OCI-LY1 (cell line): ENCODE results near the gene SORBS1.

Experiments
- H2AFZ ChIP-seq: fragments of 200-600 bp; sonication (generic), shearing (Covaris generic); 2 replicates; pipeline ENCODE4 v1.6.0; 2014; ENCODE audit warnings: antibody characterized with exemption, mild to moderate bottlenecking, low read length
- H3F3A ChIP-seq: fragments of 200-600 bp; sonication (generic), shearing (Covaris generic); 2 replicates; pipeline ENCODE4 v1.6.0; 2014; ENCODE audit warnings: mild to moderate bottlenecking, antibody characterized with exemption, low read length, moderate library complexity; ENCODE audit not compliant: insufficient read depth
- H3K27ac ChIP-seq: fragments of 200-600 bp; sonication (generic); 2 replicates; pipeline ENCODE4 v1.5.1; 2014; ENCODE audit warnings: low read length, mixed run types, mild to moderate bottlenecking, low read depth; ENCODE audit not compliant: poor library complexity, severe bottlenecking
- H3K27me3 ChIP-seq: fragments of 200-600 bp; sonication (generic); 2 replicates; pipeline ENCODE4 v1.6.0; 2014; ENCODE audit warnings: antibody characterized with exemption, mild to moderate bottlenecking, low read length, moderate library complexity; ENCODE audit not compliant: insufficient read depth
- H3K36me3 ChIP-seq: fragments of 200-600 bp; sonication (generic); 2 replicates; pipeline ENCODE4 v1.6.1; 2014; ENCODE audit warnings: mild to moderate bottlenecking, antibody characterized with exemption, low read length, moderate library complexity, mixed read lengths; ENCODE audit not compliant: insufficient read depth
- H3K4me1 ChIP-seq: fragments of 200-600 bp; sonication (generic); 2 replicates; pipeline ENCODE4 v1.5.1; 2014; ENCODE audit warnings: mild to moderate bottlenecking, low read length, moderate library complexity; ENCODE audit not compliant: insufficient read depth, severe bottlenecking
- H3K4me2 ChIP-seq: fragments of 200-600 bp; sonication (generic), shearing (Covaris generic); 2 replicates; pipeline ENCODE4 v1.6.1; 2014; ENCODE audit warnings: low read length
- H3K4me3 ChIP-seq: fragments of 200-600 bp; sonication (generic); 2 replicates; pipeline ENCODE4 v1.5.1; 2014; ENCODE audit warnings: low read length, low read depth, mild to moderate bottlenecking, mixed read lengths; ENCODE audit not compliant: poor library complexity, severe bottlenecking
- H3K79me2 ChIP-seq: fragments of 200-600 bp; shearing (Covaris generic); 2 replicates; pipeline ENCODE4 v1.6.1; 2016; ENCODE audit warnings: mixed run types, low read length, mixed read lengths; ENCODE audit not compliant: insufficient read depth
- H3K9ac ChIP-seq: fragments of 200-600 bp; sonication (generic), shearing (Covaris generic); 2 replicates; pipeline ENCODE4 v1.6.1; 2014; ENCODE audit warnings: mild to moderate bottlenecking, low read length, mixed read lengths
- H3K9me2 ChIP-seq: fragments of 200-600 bp; sonication (generic), shearing (Covaris generic); 2 replicates; pipeline ENCODE4 v1.6.1; 2014; ENCODE audit warnings: low read depth, mild to moderate bottlenecking, low read length, mixed read lengths
- H3K9me3 ChIP-seq: fragments of 200-600 bp; shearing (Covaris generic); 2 replicates; pipeline ENCODE4 v1.6.1; 2014; ENCODE audit warnings: low read length, mixed read lengths
- H4K20me1 ChIP-seq: fragments of 200-600 bp; sonication (generic), shearing (Covaris generic); 2 replicates; pipeline ENCODE4 v1.6.0; 2016; ENCODE audit warnings: mild to moderate bottlenecking, low read length; ENCODE audit not compliant: insufficient read depth
- EZH2 ChIP-seq: fragments of 200-600 bp; sonication (generic), shearing (Covaris generic); IDR thresholded peaks from 2 replicates; pipeline ENCODE4 v1.8.0; 2017; ENCODE audit warnings: borderline replicate concordance, mixed run types, mild to moderate bottlenecking, antibody characterized with exemption, low read length, moderate library complexity, mixed read lengths
- TF ChIP-seq, protein P1 (sequence below): fragments of 200-600 bp; sonication (generic), shearing (Covaris generic); IDR thresholded peaks from 2 replicates; pipeline ENCODE4 v1.5.1; 2017; ENCODE audit warnings: mild to moderate bottlenecking, antibody characterized with exemption, low read length, moderate library complexity, mixed read lengths

Gene SORBS1

GRCh38 chr10:95288303-95288702, 272.9 kb downstream of the SORBS1 start:
- H3K4me3 ChIP-seq = no peak overlapping the region
- H3K4me2 ChIP-seq = peak overlapping the region; percentile 34; the same call in 1 of the 2 replicates
- no peaks in the 10 kb centered on the region for H3F3A ChIP-seq
- H3K27ac ChIP-seq = no peak overlapping the region
- H3K27me3 ChIP-seq = no peaks in the 10 kb centered on the region
- no peak overlapping the region for H2AFZ ChIP-seq
- H3K4me1 ChIP-seq = peaks cover 42% of the 10 kb centered on the region
- no peaks in the 10 kb centered on the region for H4K20me1 ChIP-seq
- no peaks in the 10 kb centered on the region for H3K36me3 ChIP-seq
- H3K9ac ChIP-seq = no peak overlapping the region
- no peaks in the 10 kb centered on the region for H3K9me3 ChIP-seq
- no peaks in the 10 kb centered on the region for H3K9me2 ChIP-seq
- no peaks in the 10 kb centered on the region; the same call in 1 of the 2 replicates for H3K79me2 ChIP-seq
- no peak for TF ChIP-seq EZH2
- TF ChIP-seq, protein P1, sequence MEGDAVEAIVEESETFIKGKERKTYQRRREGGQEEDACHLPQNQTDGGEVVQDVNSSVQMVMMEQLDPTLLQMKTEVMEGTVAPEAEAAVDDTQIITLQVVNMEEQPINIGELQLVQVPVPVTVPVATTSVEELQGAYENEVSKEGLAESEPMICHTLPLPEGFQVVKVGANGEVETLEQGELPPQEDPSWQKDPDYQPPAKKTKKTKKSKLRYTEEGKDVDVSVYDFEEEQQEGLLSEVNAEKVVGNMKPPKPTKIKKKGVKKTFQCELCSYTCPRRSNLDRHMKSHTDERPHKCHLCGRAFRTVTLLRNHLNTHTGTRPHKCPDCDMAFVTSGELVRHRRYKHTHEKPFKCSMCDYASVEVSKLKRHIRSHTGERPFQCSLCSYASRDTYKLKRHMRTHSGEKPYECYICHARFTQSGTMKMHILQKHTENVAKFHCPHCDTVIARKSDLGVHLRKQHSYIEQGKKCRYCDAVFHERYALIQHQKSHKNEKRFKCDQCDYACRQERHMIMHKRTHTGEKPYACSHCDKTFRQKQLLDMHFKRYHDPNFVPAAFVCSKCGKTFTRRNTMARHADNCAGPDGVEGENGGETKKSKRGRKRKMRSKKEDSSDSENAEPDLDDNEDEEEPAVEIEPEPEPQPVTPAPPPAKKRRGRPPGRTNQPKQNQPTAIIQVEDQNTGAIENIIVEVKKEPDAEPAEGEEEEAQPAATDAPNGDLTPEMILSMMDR = no peak

DNA sequence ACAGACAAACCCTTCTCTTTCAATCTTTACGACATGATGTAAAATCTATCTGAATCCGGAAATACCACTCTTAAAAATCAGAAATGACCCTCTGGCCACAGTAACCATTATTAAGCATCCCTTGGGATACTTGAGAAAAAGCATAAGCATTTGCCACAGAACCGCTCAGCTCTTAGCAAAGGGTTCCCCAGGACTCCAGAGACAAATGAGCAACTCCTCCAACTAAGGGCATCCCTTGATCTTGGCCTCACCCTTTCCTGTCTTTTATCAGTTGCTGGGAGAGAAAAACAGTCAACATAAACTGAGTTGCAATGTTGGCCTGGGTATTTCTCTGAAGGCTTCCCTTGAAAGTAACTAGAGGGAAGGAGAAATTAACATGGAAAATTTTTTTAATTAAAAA, 273.9 kb downstream of the SORBS1 start:
- no peak overlapping the region for H3K4me2 ChIP-seq
- no peak overlapping the region for H2AFZ ChIP-seq
- no peaks in the 10 kb centered on the region for H4K20me1 ChIP-seq
- no peak overlapping the region for H3K9ac ChIP-seq
- H3K9me3 ChIP-seq = no peaks in the 10 kb centered on the region
- H3K36me3 ChIP-seq = no peaks in the 10 kb centered on the region
- peaks cover 33% of the 10 kb centered on the region for H3K4me1 ChIP-seq
- H3K4me3 ChIP-seq = no peak overlapping the region
- no peak overlapping the region for H3K27ac ChIP-seq
- H3K79me2 ChIP-seq = no peaks in the 10 kb centered on the region; the same call in 1 of the 2 replicates
- no peaks in the 10 kb centered on the region for H3K27me3 ChIP-seq
- TF ChIP-seq, protein P1 = no peak
- TF ChIP-seq EZH2 = no peak
- no peaks in the 10 kb centered on the region for H3K9me2 ChIP-seq
- no peaks in the 10 kb centered on the region for H3F3A ChIP-seq

- no peaks in the 10 kb centered on the region for H3K9me3 ChIP-seq
- H3K4me1 ChIP-seq = peaks cover 29% of the 10 kb centered on the region
- no peak overlapping the region for H3K9ac ChIP-seq
- H2AFZ ChIP-seq = no peak overlapping the region
- no peaks in the 10 kb centered on the region for H3K27me3 ChIP-seq
- H3K79me2 ChIP-seq = no peaks in the 10 kb centered on the region; the same call in 1 of the 2 replicates
- H3K9me2 ChIP-seq = no peaks in the 10 kb centered on the region
- H3K36me3 ChIP-seq = no peaks in the 10 kb centered on the region
- no peak overlapping the region for H3K4me3 ChIP-seq
- TF ChIP-seq EZH2 = no peak
- TF ChIP-seq, protein P1 = no peak
- H3K27ac ChIP-seq = no peak overlapping the region
- no peaks in the 10 kb centered on the region for H3F3A ChIP-seq
- H4K20me1 ChIP-seq = no peaks in the 10 kb centered on the region
- H3K4me2 ChIP-seq = no peak overlapping the region
Measured at GRCh38 chr10:95286707-95287106, 274.5 kb downstream of the SORBS1 start.
